HG03095 (cell line): Measurements from ENCODE around the gene ESRRA.
A peak's percentile ranks its signal among the peaks of the same experiment; 100 is the strongest.

Source experiments
- ATAC-seq: cut with Tn5 transposase; IDR thresholded peaks from one replicate; pipeline ENCODE4 v1.9.1; 2021; ENCODE audit warnings: moderate library complexity; ENCODE audit not compliant: unreplicated experiment

The ESRRA gene

DNA sequence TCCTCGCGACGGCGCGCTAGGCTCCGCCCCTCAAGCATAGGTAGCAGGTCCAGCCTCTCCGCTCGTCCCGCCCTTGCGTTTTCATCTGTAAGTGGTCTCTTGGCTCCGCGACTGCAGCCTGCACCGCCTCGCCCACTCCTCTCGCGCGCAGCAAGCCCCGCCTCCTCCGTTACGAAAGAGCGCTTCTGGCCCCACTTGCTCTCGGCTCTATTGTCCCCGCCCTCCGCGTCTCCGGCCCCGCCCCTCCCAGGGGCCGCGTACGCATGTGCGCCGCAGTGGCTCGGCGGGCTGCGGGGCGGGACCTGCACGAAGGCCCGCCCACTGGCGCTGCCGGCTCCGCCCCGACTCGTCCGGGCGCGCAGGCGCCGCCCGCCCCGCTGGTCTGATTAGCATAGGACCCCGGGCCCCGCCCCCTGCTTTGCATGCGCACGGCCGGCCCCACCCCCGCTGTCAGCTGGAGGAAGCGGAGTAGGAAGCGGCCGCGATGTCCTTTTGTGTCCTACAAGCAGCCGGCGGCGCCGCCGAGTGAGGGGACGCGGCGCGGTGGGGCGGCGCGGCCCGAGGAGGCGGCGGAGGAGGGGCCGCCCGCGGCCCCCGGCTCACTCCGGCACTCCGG is at the start of gene ESRRA:
Gene ESRRA (plus strand): TSS at position 450 of the 616 bp plus-strand sequence. CDS start 1,656 bp downstream, outside the sequence.
- peak; percentile 59 for ATAC-seq

DNA sequence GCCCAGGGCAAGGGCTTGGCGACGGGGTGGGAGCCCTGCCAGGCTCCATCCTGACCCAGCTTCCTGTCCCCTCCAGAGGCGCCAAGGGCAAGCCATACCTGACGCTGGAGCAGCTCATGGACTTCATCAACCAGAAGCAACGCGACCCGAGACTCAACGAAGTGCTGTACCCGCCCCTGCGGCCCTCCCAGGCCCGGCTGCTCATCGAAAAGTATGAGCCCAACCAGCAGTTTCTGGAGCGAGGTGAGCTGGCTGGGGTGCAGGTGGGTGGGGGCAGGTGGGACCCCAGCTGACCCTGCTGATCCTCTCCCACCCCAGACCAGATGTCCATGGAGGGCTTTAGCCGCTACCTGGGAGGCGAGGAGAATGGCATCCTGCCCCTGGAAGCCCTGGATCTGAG is 49.0 kb upstream of the ESRRA start:
- ATAC-seq: no peak

DNA sequence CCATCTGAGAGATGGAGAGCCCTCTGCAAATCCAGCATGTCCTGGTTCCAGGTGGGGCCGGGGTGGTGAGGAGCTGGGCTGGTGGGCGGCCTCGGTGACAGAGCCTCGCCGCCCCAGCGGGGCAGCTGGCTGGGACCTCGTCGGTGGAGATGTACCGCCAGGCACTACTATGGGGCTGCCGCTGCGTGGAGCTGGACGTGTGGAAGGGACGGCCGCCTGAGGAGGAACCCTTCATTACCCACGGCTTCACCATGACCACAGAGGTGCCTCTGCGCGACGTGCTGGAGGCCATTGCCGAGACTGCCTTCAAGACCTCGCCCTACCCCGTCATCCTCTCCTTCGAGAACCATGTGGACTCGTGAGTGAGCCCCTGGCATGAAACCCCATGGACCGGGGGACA is 47.0 kb upstream of the ESRRA start:
- no peak for ATAC-seq

DNA sequence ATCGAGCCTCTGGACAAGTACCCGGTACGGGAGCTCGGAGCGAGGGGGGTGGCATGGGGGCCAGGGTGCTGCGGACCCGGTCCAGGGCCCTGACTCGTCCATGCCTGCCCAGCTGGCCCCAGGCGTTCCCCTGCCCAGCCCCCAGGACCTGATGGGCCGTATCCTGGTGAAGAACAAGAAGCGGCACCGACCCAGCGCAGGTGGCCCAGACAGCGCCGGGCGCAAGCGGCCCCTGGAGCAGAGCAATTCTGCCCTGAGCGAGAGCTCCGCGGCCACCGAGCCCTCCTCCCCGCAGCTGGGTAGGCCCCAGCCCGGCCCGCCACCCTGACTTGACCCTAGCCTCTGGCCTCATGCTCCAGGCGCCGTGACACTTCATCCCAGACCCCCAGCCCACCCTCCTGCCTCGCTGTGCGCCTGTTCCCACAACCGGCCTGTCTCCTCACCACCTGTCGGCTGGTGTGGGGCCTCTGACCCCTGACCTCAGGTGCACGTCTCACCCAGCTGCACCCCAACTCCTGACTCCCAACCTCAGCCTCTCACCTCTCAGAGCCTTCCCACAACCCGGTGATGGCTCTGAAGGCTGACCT is 46.3 kb upstream of the ESRRA start:
- no peak for ATAC-seq

DNA sequence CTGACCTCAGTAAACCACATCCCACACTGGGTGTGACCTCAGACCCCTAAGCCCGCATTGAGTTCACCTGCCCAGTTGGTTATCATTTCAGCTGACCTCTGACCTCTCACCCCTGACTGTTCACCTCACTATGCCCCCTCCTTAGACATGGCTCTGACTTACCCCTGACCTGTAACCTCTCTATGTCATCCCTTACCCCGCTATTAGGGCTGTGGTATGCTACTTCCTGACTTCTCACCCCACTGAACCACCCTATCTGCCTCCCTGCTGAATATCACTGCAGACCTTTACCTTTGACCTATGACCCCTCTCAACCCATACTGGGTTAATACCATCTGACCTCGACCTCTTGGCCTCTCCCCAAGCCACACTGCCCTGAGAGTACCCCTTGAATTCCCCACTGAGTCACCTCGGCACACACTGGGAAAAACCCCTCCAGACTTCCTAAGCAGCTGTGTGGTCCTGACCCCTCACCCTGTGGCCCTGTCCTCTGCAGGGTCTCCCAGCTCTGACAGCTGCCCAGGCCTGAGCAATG is 45.7 kb upstream of the ESRRA start:
- no peak for ATAC-seq

DNA sequence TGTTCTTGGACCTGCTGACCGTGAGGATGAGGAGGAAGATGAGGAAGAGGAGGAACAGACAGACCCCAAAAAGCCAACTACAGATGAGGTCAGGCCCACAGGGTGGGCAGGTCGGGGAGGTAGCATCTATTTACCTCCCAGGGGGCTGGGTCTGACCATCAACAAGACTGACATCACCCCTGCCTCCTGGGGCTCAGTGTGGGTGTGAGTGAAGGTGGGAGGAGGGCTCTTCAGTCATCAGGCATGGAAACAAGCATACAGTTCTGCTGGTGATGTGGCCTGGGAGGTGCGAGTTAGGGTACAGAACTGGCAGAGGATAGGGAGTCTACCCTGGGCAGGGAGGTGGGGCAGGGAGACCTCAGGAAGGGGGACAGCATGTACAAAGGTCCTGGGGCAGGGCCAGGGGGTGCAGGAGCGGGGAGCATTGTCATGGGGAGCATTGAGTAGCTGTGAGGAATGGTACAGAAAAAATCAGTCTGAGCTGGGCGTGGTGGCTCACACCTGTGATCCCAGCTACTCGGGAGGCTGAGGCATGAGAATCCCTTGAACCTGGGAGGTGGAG is 45.1 kb upstream of the ESRRA start:
- ATAC-seq: no peak

DNA sequence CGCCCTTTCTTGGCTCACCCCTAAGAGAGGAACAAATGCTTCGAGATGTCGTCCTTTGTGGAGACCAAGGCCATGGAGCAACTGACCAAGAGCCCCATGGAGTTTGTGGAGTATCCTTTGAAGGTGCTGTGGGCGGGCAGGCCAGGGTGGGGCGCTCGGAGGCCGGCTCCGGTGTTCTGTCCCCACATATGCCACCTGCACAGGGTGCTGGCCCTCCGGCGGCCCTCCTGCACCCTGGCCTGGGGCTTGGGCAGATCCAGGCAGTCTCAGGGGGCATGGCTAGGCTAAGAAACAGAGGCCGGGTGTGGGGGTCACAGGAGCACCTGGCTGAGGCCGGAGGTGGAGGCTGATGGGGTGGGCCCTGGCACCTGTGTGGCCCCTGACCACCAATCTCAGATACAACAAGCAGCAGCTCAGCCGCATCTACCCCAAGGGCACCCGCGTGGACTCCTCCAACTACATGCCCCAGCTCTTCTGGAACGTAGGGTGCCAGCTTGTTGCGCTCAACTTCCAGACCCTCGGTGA is 43.7 kb upstream of the ESRRA start:
- ATAC-seq: no peak

DNA sequence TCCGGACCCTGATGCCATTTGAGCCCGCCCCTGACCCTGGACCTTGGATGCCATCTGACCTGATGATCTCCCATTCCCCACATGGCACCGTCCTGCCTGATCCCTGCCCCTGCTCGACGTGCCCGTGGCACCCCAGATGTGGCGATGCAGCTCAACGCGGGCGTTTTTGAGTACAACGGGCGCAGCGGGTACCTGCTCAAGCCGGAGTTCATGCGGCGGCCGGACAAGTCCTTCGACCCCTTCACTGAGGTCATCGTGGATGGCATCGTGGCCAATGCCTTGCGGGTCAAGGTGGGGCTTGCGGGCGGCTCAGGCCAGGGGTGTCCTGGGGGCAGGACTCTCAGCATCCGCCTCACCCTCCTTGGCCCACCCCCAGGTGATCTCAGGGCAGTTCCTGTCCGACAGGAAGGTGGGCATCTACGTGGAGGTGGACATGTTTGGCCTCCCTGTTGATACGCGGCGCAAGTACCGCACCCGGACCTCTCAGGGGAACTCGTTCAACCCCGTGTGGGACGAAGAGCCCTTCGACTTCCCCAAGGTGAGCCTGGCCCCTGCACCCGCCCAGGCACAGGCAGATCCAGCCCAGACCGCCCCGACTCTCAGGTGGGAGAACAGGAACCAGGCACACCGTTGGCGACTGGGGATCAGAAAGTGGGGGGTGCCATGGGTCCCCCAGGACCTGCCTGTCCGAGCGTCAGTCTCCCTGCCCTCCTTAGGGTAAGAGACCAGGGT is 42.9 kb upstream of the ESRRA start:
- no peak for ATAC-seq

DNA sequence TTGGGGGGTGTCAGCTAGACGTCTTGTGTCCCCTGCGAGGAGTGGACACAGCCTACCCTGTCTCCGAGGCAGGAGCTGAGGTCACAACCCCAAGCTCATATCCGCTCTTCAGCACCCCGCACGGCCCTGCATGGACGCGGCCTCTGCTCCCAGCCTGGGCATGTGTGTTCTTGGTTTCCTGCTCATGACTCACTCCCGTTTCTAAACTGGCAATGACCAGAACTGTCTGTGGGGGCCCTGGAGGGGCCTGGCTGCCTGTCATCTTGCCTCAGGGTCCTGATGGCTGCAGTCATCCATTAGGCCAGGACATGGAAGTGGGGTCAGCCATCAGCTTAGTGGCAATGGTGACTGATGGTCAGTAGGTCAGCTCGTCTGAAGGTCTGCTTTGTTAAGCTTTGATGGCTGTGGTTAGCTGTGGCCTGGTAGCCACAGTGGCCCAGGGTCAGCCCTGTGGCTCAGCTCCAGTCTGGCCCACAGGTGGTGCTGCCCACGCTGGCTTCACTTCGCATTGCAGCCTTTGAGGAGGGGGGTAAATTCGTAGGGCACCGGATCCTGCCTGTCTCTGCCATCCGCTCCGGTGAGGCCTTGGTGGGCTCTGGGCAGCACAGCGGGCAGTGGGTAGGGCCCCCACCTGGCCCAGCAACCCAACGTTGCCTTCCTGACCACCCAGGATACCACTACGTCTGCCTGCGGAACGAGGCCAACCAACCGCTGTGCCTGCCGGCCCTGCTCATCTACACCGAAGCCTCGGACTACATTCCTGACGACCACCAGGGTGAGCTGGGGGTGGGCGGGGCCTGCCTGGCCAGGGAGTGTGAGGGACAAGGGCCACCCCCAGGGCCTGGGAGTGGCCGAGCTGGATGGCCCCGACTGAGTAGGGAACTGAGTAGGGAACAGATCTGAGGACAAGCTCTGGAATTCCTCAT is 42.0 kb upstream of the ESRRA start:
- ATAC-seq: no peak

DNA sequence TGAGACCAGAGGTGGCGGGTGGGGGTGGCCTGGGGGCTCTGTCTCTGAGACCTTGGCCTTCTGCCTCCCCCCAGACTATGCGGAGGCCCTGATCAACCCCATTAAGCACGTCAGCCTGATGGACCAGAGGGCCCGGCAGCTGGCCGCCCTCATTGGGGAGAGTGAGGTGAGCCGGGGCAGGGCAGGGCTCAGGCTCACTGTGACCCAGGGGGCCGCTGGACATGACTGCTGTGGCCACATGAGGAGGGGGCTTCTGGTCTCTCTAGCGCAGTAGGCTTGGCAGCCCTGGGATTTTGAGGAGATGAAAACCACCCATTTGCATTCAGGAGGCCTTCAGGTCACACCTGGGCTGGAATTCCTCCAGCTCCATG is 41.4 kb upstream of the ESRRA start:
- no peak for ATAC-seq

DNA sequence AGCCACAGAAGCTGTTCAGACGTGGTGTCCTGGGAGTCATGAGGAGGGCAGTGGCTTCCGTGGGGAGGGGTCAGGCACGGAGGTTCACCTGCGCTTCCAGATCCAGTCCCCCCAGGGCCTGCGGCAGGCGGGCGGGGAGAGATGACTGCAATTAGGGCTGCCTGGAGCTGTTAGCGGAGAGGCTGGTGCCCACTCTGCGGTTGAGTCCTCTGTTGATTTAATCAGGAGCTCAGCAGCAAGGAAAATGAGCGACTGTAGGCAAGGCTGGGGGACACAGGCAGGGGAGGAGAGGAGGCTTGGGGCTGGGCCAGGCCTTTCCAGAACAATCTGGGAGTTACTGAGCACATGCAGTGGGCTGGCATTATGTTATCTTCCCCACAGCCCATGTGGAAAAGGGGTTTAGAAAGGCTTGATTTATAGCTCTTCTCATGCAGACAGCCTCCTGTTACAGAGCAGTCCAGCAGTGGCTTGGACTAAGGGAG is 40.9 kb upstream of the ESRRA start:
- no peak for ATAC-seq

DNA sequence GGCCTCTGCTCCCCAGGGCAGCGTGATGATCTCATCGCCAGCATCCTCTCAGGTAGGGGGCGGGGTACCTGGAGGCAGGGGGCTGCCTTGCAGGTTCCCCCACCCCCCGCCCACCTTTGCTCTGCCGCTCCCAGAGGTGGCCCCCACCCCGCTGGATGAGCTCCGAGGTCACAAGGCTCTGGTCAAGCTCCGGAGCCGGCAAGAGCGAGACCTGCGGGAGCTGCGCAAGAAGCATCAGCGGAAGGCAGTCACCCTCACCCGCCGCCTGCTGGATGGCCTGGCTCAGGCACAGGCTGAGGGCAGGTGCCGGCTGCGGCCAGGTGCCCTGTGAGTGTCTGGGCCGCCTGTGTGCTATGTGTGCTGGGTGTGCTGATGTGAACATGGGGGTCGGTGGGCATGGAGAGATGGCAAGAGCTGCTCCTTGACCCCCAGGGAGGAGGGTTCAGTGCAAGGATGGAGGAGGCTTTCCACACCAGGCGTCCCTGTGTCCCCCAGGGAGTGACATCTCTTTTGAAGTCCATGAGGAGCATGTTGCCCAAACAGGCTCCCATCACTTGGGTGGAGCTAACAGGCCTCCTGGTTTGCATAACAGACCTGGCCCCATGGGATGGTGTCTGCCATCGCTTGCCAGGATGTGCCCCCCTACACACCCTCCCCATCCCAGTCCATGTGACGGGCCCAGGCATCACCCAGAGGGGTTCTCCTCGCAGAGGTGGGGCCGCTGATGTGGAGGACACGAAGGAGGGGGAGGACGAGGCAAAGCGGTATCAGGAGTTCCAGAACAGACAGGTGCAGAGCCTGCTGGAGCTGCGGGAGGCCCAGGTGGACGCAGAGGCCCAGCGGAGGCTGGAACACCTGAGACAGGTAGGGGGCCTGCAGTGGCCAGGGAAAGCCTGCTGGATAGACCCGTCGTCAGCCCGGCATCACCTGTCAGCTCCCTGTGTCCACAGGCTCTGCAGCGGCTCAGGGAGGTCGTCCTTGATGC is 39.9 kb upstream of the ESRRA start:
- no peak for ATAC-seq

DNA sequence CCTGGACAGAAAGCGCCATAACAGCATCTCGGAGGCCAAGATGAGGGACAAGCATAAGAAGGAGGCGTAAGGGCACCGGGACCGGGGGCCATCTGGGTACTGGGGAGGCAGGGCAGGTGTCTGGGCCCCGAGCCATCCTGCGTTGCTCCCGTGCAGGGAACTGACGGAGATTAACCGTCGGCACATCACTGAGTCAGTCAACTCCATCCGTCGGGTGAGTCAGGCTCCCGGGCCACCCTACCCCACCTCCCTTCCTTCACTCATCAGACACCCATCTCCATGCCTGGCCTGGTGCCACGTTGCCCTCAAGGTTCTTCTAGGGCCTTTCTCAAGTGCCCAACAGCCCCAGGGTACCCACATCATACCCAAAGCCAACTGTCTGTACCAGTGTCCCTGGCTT is 39.0 kb upstream of the ESRRA start:
- ATAC-seq: no peak

DNA sequence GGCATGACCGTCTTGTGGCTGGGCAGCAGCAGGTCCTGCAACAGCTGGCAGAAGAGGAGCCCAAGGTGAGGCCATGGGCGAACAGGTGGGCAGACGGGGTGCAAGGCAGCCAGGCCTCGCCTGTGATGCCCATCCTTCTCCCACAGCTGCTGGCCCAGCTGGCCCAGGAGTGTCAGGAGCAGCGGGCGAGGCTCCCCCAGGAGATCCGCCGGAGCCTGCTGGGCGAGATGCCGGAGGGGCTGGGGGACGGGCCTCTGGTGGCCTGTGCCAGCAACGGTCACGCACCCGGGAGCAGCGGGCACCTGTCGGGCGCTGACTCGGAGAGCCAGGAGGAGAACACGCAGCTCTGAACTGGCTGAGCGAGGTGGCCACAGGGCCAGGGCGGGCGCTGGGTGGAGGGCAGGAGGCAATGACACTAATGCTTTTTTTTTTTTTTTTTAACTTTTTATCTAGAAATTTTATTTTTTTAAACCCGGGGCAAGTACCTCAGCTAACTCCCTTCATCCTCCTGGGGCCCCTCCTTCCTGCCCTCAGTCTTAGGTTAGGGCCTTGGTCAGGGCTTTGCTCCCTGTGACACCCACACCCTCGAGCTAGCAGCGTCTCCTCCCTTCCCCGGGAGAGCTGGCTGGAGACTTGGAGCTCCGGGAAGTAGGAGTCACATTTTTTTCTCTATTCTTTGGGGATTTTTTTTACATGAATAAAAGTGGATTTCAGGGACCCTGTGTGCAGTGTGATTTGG is 37.9 kb upstream of the ESRRA start:
- ATAC-seq: no peak

DNA sequence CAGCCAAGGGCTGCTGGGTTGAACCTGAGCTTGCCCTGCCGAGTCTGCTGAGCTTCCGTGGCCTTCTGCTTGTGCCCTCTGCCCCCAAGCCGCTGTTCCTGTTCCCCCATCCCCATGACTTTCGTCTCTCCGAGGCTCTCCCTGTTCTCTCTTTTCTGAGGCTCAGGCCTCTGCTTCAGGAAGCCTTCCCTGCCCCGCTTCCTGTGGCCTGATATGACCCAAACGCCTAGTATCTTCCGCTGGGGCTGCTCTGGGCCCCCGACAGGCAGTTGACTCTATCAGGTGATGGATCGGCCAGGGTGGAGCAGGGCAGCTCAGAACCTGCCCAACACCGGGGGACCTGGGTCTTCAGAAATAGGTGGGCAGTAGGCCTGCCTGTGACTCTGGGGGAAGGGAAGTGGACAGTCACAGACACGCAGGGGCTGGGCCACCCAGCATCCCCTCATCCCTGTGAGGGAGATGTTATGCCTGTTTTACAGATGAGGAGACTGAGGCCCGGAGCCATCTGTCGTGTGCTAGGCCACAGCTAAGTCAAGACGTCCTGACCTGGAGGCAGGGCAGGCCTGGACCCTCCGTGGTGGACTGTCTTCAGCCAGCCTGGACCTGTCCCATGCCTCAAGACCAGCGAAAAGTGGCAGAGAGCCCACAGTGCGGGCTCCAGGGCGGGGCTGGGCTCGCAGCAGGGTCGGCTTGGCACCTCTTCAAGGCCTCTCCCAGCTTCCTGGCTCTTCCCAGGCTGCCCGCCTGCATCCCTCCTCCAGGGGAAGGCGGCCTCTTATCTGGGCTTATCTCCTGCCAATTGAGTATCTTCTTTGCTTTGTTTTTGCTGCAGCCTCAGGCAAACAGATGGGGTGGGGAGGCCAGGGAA is 37.1 kb upstream of the ESRRA start:
- no peak for ATAC-seq

DNA sequence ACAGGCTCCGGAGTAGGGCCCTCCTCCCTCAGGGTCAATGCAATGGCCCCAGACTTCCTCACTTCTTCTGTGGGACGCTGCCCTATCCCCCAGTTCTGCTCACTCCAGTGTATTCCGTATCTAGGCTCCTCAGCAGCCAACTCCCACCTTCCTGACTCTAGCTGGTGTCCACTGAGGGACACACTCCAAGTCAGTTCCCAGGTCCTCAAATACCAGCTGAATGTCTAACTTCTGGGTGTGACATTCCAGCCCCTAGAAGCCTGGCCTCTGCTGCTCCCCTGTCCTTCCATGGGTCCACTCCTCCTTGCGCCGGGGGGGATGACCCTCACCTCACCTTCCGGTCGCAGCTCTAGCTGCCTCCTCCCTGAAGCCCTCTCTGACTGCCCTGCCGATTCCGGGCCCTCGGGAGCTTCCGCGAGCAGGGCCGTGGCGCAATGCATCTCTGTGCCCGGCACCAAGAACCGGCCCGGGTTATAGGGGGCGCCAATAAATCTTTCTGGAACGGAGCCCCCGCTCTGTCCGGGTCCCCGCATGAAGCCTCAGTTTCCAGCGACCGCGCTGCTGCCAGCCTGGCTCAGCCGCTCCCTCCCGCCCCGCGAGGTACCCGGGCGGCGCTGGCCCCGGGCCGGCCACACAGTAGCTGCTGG is 36.3 kb upstream of the ESRRA start:
- ATAC-seq: peak; percentile 14
